OCI-LY7 (cell line): ENCODE measurements around the gene TNIK. TPM values are rescaled to one million over a fixed set of nuclear protein-coding genes. Genes with fewer than 3 reads are reported as not detected.
"Not testable (repeated sequence)": the region's sequence is repeated elsewhere in the genome, so short reads cannot be mapped to it uniquely, and the experiment has no call there.

Source experiments
- BruUV-seq: library from RNA; stranded (reverse); fragments of 400-500 nt; replicated peaks from 2 replicates; lab custom pipeline; 2021; lab: Mats Ljungman, UMichigan
- CTCF ChIA-PET: fragments of 300-600 bp; sonication (Branson Sonifier 250); formaldehyde crosslinking; loops from one replicate; lab custom pipeline; 2022; ENCODE audit warnings: antibody characterized with exemption; ENCODE audit not compliant: unreplicated experiment; lab: Charles Lee
- POLR2A ChIA-PET: fragments of 300-600 bp; sonication (Branson Sonifier 250); formaldehyde crosslinking; loops from one replicate; lab custom pipeline; 2022; ENCODE audit warnings: antibody characterized with exemption; lab: Charles Lee
- DNase-seq: peaks from one replicate; pipeline ENCODE4 v3.0.0-alpha.2; 2015; ENCODE audit warnings: low spot score
- H2AFZ ChIP-seq: fragments of 200-600 bp; sonication (generic), shearing (Covaris generic); 2 replicates; pipeline ENCODE4 v1.6.1; 2014; ENCODE audit warnings: mild to moderate bottlenecking, antibody characterized with exemption, low read length, moderate library complexity
- H3K27ac ChIP-seq: fragments of 200-600 bp; sonication (generic); 2 replicates; pipeline ENCODE4 v1.5.1; 2014; ENCODE audit warnings: mixed run types, low read depth, mild to moderate bottlenecking, moderate library complexity, low read length, inconsistent platforms; ENCODE audit not compliant: poor library complexity, severe bottlenecking
- H3K36me3 ChIP-seq: fragments of 200-600 bp; sonication (generic); 2 replicates; pipeline ENCODE4 v1.6.1; 2014; ENCODE audit warnings: mild to moderate bottlenecking, antibody characterized with exemption, low read length, moderate library complexity, mixed read lengths; ENCODE audit not compliant: insufficient read depth
- H3K4me1 ChIP-seq: fragments of 200-600 bp; sonication (generic); 2 replicates; pipeline ENCODE4 v1.5.1; 2014; ENCODE audit warnings: mild to moderate bottlenecking, low read length; ENCODE audit not compliant: insufficient read depth, poor library complexity, severe bottlenecking
- H3K4me2 ChIP-seq: fragments of 200-600 bp; sonication (generic); 2 replicates; pipeline ENCODE4 v1.6.1; 2014; ENCODE audit warnings: mild to moderate bottlenecking, low read length
- H3K4me3 ChIP-seq: fragments of 200-600 bp; sonication (generic); 2 replicates; pipeline ENCODE4 v1.5.1; 2014; ENCODE audit warnings: mild to moderate bottlenecking, low read depth, low read length; ENCODE audit not compliant: poor library complexity, severe bottlenecking
- H3K79me2 ChIP-seq: fragments of 200-600 bp; sonication (generic); 2 replicates; pipeline ENCODE4 v1.6.1; 2016; ENCODE audit warnings: low read depth, mild to moderate bottlenecking, low read length, moderate library complexity, mixed read lengths; ENCODE audit not compliant: insufficient read depth
- H3K9me2 ChIP-seq: fragments of 200-600 bp; sonication (generic); 2 replicates; pipeline ENCODE4 v1.6.1; 2016; ENCODE audit warnings: mild to moderate bottlenecking, low read length, mixed read lengths; ENCODE audit not compliant: insufficient read depth
- H3K9me3 ChIP-seq: fragments of 200-600 bp; sonication (generic); 2 replicates; pipeline ENCODE4 v1.6.1; 2014; ENCODE audit warnings: mild to moderate bottlenecking, mixed run types, low read length, mixed read lengths
- H4K20me1 ChIP-seq: fragments of 200-600 bp; sonication (generic); 2 replicates; pipeline ENCODE4 v1.6.1; 2014; ENCODE audit warnings: mild to moderate bottlenecking, antibody characterized with exemption, low read length, moderate library complexity, mixed read lengths; ENCODE audit not compliant: insufficient read depth
- CTCF ChIP-seq: fragments of 200-600 bp; sonication (generic); conservative IDR thresholded peaks from 2 replicates; pipeline ENCODE4 v1.5.1; 2014; ENCODE audit warnings: mild to moderate bottlenecking, antibody characterized with exemption, low read length, moderate library complexity, mixed read lengths
- EZH2phosphoT487 ChIP-seq: fragments of 200-600 bp; sonication (generic); IDR thresholded peaks from 2 replicates; pipeline ENCODE4 v1.6.1; 2018; ENCODE audit warnings: low read depth, borderline replicate concordance, mild to moderate bottlenecking, mixed run types, antibody characterized with exemption, low read length, moderate library complexity, mixed read lengths
- intact Hi-C: fragments of 100-400 bp; cut with micrococcal nuclease; formaldehyde crosslinking; loops from one replicate; pipeline ENCODE4 v1.10.0; 2022; ENCODE audit not compliant: unreplicated experiment
- total RNA-seq, 2 experiments: library from RNA; depleted of rRNA in 1 of 2; stranded (reverse); fragments of >200 nt in 1 of 2; shearing (Covaris generic) in 1 of 2; gene quantifications; 2 replicates each; pipeline ENCODE4 v1.2.3, GENCODE V29; 2014 to 2022

The TNIK gene
- total RNA-seq, 2 experiments from 2014 or later, result not detected

- no peaks in the 10 kb centered on the region for H3K36me3 ChIP-seq
- BruUV-seq, result no TSS peak
- H4K20me1 ChIP-seq, result no peaks in the 10 kb centered on the region
- H3K27ac ChIP-seq, result no peak overlapping the region
- no peaks in the 10 kb centered on the region for H3K79me2 ChIP-seq
- ChIA-PET POLR2A (interaction anchor here (0.6 to 1.1 kb wide), 3 partner anchors 10 to 33 kb away, joined by 3 to 6 read pairs (median 3); no protein-coding TSS in a partner anchor), CTCF (no interaction called here)
- H3K4me3 ChIP-seq, result no peak overlapping the region
- intact Hi-C loops, result no loop called here
- no peak for DNase-seq
- no peak overlapping the region for H2AFZ ChIP-seq
- H3K4me1 ChIP-seq, result no peaks in the 10 kb centered on the region
- no peaks in the 10 kb centered on the region for H3K9me3 ChIP-seq
- no peak for TF ChIP-seq CTCF
- no peak for TF ChIP-seq EZH2phosphoT487
- H3K4me2 ChIP-seq, result no peak overlapping the region
- H3K9me2 ChIP-seq, result no peaks in the 10 kb centered on the region
Measured at GRCh38 chr3:171369156-171369555, 91.0 kb downstream of the TNIK start.

- H3K36me3 ChIP-seq, H4K20me1 ChIP-seq, CTCF ChIA-PET, H2AFZ ChIP-seq, DNase-seq, H3K4me2 ChIP-seq, H3K27ac ChIP-seq, H3K4me1 ChIP-seq, H3K4me3 ChIP-seq, intact Hi-C loops, H3K9me3 ChIP-seq, H3K79me2 ChIP-seq, H3K9me2 ChIP-seq, POLR2A ChIA-PET, BruUV-seq: not testable (repeated sequence)
Measured at GRCh38 chr3:171366738-171367137, 93.5 kb downstream of the TNIK start.

- CTCF ChIA-PET, result no interaction called here
- POLR2A ChIA-PET, result interaction anchor here (1.0 kb wide), 1 partner anchor 116 kb away, joined by 3 read pairs; no protein-coding TSS in a partner anchor
- BruUV-seq, result no TSS peak
Measured at GRCh38 chr3:171366043-171366442, 94.2 kb downstream of the TNIK start.

More at GRCh38 chr3:171366043-171366442, 94.2 kb downstream of the TNIK start:
- Histone ChIP-seq H2AFZ (no peak overlapping the region), H3K79me2 (no peaks in the 10 kb centered on the region), H3K4me3 (no peak overlapping the region), H3K4me2 (no peak overlapping the region), H3K4me1 (no peaks in the 10 kb centered on the region), H3K36me3 (no peaks in the 10 kb centered on the region), H3K27ac (no peak overlapping the region), H4K20me1 (no peaks in the 10 kb centered on the region), H3K9me2 (no peaks in the 10 kb centered on the region), H3K9me3 (no peaks in the 10 kb centered on the region)
- DNase-seq, result no peak
- TF ChIP-seq EZH2phosphoT487 (no peak), CTCF (no peak)
- intact Hi-C loops, result no loop called here
